ENCODE data around the gene PDGFD. TPM values are rescaled to one million over a fixed set of nuclear protein-coding genes. Genes with fewer than 3 reads are reported as not detected.

The PDGFD gene
- polyA plus RNA-seq, 4 donors = 20.3 to 29.8 (median 26.6) TPM

DNA sequence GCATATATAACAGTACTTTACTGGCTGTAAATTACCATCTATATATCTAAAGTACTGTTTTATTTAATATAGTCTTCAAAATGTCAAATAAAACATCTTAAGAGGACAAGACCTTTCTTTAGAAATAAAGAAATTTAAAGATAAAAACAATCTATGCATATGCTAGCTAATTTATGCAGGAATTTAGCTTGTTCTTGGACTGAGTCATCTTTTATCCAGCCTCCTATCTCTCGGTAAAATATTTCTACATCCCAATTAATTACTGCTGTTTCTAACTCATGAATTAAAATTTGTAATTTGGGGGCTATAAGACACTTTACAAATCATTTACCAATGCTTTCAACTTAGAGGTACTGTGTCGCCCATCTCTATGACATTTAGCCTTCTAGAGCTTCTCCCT is 200.3 kb downstream of the PDGFD start:
- DNase-seq (ENCODE audit: low read depth in 4 of 4, low spot score in 2 of 4) = no peak

DNA sequence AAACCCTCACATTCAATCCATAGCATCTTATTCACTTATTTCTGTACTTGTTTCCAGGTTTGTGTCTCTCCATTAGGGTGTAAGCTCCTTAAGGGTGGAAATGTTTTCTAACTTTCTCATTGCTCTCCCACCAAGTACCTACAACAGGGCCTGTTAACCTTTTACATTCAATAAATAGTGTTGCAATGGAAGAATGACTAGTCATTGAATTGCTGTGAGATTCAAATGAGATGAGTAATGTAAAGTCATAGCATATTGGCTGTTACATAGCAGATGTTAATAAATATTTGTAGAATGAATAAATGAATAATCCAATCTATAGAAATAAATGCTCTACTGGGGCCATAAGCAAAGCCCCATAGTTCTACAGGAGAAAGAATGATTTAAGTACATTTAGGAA is 202.9 kb downstream of the PDGFD start:
- DNase-seq (ENCODE audit: low read depth in 4 of 4, low spot score in 2 of 4) = no peak

DNA sequence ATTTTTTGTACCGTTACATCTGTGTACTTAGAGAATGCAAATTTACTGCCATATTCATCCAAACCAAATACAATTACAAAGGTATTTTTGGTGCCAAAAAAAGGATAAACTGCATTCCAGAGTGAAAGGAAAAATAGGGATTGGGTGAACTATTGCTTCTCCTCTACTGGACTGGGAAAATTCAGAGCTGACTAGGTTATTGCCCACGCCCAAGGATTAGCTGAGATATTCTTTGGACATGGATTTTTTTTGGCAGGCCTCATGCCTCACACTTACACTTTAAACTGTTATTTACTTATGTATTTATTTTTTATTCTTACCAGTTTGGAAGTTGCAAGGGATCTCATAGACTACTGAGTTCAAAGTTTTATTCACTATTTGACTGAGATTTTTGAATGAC is 203.8 kb downstream of the PDGFD start:
- no peak for DNase-seq (ENCODE audit: low read depth in 4 of 4, low spot score in 2 of 4)

DNA sequence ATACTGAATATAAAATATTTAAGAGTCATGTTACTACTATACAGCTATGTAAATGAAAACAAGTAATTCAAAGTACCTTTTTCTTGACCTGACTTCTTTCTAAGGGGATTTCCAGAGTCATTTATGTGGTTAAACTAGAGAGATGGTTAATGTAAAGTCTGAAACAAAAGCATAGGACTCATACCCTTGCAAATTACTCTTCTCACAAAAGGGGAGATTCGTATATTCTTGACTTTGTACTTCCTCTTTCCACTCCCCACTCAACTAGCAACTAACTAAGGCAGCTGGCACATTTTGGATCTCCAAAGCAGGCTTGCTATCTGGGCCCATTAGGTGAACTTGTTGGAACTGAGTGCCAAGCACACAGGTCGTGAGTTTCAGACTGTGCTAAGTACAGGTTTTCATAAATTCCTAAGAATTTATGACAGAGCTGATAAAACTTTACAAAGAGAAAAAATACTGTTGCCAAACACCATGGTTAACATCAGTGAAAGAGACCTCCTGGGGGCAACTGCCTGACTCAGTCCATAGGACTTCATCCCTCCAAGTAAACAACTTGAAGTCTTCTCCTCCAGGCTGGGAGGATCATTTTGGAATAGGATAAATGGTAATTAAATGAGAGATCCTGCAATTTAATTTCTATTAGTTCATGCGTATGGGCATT is 204.5 kb downstream of the PDGFD start:
- DNase-seq (ENCODE audit: low read depth in 4 of 4, low spot score in 2 of 4) = no peak

DNA sequence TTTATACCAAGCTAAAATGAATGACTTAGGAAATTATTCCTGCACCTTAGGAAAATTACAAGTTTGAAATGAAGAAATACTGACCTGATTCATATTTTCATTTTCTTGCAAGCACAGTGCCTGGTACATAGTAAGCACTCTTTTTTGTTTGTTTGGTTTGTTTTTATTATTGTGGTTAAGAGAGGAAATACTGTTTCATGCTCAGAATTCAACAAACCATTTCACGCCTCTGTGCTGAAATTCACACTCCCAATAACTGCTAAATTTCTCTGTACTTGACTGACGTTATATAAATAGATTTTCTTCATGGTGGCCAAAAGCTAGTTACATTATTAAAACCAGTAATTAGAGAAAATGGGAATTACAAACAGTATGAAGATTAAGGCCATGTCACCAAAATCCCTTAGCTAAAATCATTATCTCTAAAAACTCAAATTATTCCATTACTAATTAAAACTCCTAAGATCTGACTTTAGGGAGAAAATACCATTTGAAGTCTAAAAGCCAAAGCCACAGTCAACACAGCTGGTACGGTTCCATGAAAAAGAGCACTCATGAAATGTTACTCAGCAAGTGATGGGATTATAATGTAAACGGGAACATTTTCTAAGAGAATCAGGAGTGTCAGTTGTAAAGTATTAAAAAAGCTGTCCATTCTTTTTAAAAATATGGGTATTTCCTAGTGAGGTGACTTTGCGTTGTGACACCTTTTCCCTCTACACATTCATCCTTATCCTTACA is 205.3 kb downstream of the PDGFD start:
- DNase-seq (ENCODE audit: low read depth in 4 of 4, low spot score in 2 of 4) = no peak

DNA sequence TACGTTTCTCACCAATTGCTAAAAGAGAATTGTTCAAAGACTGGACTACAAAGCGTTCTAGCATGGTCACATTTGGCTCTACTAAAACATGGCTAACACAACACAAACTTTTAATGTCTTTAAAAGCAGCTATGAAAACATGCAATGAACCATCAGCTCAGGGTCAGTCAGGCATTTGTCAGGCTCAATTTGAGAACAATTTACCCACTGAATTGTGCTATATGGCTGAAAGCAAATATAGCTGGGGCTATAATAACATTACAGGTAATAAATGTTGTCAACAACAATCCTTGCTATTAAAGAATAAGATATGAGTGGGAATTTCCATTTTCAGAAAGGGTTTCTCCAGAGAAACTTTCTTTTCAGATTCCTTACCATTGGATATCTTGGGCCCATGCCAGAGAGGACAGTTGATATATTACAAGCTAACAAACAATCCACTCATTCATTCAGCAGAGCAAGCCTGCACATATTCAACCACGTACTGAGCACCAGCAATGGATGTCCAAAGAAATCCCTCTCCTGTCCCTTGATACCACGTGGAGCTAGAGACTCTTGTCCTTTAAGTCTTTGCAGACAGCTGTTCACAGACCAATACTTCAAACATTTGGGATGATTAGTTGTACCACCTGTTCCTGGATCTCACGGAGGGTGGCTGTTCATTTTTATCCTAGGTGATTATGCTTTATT is 210.0 kb downstream of the PDGFD start:
- DNase-seq (ENCODE audit: low read depth in 4 of 4, low spot score in 2 of 4) = no peak

DNA sequence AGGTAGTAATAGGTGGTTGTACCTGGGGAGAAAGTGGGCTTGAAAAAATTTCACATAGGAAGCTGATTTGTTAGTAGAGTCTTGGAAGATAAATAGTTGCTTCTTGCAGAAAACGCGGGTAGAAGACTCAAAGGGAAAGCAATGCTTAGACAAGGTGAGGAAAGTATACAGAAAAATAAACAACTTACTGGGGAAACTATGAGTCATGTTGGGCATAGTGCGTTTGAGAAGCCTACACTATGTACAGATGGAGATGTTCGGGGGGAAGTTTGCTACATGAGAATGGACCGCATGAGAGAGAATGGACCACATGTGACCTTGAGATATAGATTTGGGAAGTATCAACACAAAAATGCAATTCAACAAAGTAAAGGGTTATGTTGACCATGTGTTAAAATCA is 214.2 kb downstream of the PDGFD start:
- no peak for DNase-seq (ENCODE audit: low read depth in 4 of 4, low spot score in 2 of 4)

DNA sequence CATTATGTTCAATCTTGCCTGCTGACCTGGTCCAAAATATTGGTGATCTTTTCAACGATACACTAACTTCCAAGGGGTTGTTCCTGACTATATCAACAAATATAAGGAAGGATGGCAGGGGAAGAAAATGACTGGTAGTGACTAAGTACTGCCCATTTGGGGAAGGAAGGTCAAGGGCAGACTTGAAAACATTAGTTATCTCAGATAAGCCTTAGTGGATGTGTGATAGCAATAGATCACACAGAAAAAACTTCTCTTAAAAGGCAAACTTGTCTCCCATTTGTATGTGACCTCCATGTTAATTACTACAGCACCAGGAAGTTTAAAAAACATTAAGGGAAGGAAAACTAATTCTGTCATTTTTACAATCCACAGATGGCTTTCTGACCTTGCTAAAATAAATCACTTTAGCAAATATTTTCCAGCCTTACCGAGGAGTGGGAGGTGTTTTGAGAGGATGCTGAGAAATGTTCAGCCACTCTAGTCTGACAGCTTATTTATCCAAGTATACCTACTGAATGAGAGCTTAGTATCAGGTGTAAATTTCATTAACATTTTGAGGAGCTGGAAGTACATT is 215.7 kb downstream of the PDGFD start:
- DNase-seq (ENCODE audit: low read depth in 4 of 4, low spot score in 2 of 4) = peak in 3 of 4 donors; percentile 34 to 53 (median 48)

DNA sequence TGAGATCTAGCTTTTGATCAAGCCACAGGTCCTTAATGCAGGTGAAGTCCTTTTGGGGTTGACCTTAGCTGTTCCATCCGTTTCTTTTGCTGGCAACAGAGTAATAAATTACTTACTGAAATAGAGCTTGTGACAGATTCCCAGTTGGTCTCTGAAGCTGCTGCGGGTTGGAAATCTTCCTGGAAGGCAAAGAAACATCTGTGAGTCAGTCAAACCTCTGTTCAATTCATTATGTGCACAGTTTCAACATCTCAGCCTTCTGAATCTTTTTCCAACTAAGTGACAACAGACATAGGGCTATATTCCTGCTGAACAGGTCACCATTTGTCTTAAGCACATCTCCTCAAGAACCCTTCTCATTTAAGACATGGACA is 216.4 kb downstream of the PDGFD start:
- no peak for DNase-seq (ENCODE audit: low read depth in 4 of 4, low spot score in 2 of 4)

DNA sequence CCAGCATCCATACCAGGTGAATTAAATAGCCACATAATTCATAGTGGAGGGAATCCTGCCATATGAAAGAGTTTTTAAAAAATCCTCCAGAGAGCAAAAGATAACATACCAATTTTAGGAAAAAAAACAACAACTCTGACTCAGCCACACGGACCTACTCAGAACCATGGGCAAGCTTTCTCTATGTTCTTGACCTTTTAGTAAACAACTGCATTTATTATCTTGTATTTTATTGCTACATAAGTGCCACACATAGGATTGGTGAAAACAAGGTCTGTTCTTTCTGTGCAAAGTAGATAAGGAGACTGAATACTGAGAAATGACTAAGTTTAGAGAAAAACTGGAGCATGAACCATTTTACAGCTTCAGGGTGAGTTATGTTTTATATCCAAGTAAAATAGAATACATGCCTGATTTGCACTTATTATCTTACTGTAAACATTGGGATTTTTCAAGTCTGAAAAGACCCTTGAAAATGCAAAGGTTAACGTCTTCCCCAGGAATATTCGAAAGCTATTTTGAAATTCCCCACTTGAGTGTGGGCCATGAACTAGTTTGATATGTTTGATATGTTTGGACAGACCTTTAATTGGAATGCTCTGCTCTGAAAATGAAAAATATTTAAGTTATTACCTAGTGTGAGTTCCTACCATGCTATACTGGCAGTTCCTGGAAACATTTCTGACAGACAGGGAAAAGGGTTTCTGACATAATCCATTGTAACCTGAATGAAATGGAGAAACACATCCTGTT is 217.0 kb downstream of the PDGFD start:
- DNase-seq (ENCODE audit: low read depth in 4 of 4, low spot score in 2 of 4) = no peak

DNA sequence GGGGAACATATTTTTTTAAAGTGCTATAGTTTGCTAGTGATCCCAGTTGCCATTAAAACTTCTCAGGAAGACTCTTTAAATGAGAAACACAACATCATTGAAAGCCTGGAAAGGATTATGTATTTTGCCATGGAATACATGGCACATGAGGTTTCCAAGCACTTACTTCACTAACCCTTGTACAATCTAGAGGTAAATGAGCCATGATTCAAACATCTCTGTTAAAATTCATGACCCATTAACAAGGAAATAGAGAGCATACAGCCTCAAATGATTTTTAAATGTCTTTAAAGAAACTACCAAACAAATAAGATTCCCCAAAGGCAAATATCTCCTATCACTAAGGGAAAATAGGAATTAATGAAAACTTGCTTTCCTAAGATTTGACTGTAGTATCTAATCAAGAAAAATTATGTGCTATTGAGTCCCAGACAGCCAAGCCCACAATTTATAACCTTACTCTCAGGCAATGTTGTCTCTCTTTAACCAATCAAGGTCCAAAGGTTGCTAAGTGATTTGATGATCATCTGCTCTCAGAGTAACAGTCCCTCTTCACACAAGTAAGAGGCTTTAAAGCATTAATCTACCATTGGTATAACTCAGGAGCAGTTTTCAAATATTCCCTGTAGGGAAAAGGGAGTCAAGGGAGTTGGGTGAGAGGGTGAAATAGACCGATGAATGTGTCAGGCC is 219.6 kb downstream of the PDGFD start:
- no peak for DNase-seq (ENCODE audit: low read depth in 4 of 4, low spot score in 2 of 4)

DNA sequence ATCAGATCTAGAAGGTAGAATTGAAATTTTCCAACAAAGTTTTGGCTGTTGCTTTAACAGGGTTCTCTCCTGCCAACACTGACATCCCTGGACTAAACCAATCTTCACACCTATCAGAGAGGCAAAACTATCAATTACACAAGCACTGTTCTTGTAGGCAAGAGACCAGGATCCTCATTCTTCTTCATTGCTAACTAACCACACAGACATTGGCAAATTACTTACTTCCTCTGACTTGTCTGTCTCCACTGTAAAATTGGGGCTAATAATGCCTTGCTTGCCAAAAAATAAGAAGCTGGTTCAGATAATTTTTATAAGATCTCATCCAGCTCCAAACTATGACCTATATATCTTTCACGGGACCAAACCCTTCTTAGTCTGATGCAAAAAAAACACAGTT is 221.3 kb downstream of the PDGFD start:
- DNase-seq (ENCODE audit: low read depth in 4 of 4, low spot score in 2 of 4) = no peak

DNA sequence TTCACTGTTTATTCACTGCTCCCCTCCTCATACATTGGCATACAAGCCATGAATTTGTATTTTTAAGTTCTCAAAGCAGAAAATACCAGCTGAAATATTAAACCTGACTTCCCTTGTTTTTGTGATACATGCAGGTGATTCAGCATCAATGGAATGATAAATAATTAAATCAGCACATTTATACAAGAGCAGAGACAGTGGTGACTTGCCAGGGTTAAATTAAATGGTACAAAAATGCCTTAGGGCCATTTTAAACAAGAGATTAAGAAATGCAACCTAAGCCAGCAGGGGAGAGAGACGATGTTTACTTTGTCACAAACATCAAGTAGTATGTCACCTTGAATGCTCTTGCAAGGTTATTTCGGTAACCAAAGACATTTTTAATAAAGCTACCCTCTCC is 223.4 kb downstream of the PDGFD start:
- no peak for DNase-seq (ENCODE audit: low read depth in 4 of 4, low spot score in 2 of 4)

DNA sequence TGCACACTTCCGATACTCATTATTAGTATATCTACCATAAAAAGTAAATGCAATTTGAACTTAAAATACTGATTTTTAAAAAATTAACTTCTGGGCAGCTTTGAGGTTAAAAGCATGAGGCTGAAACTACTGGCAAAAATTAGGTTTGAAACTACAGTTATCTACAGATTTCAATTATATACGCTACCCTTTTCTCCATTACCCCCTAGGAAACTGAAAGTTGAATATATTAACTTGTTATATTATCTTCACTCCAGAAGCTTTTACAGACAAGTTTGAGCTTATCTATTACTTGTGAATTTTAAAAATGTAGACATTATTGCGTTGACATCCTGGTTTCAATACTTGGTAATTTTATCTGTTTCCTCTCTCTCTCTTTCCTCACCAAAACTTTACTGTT is 224.3 kb downstream of the PDGFD start:
- no peak for DNase-seq (ENCODE audit: low read depth in 4 of 4, low spot score in 2 of 4)

DNA sequence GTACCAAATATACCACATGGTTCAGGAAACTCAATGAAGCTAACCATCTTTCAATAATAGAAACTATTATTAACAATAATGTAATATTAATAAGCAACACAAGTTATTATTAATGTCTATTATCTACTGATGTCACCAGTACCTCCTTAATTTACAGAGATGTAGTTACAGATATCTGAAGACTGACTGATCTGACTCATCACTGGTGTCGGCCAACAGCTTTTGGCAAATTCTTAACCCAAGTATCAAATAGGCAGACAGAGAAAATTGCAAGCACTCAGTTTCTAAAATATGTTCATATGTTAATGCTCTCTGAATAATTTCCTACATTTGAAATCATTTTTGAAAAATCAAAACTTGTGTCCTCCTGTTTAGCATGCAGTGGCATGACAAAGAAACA is 227.9 kb downstream of the PDGFD start:
- DNase-seq (ENCODE audit: low read depth in 4 of 4, low spot score in 2 of 4) = no peak

DNA sequence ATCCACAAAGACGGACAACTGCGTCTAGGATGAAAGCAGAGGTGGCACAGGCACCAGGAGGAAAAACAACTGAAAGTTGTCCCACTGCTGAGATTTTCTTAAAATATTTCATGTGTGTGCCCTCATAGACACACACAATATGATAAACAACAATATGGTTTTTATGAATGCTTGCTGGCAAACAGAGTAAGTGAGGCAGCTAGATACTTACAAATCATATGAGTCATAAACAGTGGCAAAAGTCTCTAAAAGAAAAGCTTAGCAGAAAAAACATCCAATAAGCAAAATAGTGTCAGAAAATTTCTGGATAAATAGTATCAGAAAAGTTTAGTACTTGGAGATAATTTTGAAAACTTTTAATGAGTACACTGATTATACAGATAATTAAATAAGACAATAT is 228.7 kb downstream of the PDGFD start:
- DNase-seq (ENCODE audit: low read depth in 4 of 4, low spot score in 2 of 4) = no peak

DNA sequence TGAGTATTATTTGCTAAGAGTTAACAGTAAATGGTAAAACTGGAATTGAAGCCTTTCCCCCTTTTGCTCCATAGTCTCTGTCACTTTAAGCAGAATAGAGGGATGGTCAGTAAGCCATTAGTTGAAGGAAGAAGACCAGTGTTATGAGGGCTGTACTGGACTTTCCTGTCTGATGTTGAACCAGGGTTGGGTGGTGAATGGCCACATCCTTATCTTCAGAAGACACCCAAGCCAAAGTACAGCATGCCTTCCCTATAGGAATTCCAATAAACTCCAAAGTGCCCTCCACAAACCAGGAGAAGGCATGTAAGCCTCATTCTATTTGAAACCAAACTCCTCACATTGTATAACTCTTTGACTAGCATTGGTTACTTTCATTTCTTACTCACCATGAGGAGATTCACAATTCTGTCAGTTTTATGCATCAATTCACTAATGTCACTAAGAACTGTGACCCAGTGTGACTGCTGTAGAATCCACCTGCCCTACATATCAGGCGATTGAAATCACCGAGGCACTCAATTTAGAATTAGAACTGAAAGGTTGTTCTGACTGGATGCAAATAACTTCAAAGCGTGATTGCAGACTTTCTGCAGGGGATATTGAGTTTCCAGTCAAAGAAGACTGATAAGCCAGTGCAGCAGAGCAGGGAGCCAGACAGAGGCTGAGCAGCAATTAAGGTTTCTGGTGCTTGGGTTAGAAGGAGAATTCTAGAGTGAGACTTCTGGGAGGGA is 234.6 kb downstream of the PDGFD start:
- no peak for DNase-seq (ENCODE audit: low read depth in 4 of 4, low spot score in 2 of 4)

DNA sequence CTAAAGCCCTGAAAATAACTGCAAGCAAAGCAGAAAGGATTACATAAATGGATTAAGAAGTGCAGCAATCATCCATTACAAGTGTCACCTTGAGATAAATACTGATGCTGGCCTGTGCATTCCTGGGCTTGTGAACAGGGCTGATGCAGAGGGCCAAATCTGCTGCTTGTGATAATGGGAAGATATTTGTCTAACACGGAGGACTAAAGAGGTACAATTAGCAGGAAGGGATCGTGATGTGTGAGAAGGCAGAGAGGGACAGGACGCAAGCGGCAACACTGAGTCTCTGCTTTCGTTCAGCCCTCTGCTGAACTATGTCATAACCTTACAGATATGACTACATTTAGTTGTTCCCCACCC is 235.2 kb downstream of the PDGFD start:
- DNase-seq (ENCODE audit: low read depth in 4 of 4, low spot score in 2 of 4) = no peak

DNA sequence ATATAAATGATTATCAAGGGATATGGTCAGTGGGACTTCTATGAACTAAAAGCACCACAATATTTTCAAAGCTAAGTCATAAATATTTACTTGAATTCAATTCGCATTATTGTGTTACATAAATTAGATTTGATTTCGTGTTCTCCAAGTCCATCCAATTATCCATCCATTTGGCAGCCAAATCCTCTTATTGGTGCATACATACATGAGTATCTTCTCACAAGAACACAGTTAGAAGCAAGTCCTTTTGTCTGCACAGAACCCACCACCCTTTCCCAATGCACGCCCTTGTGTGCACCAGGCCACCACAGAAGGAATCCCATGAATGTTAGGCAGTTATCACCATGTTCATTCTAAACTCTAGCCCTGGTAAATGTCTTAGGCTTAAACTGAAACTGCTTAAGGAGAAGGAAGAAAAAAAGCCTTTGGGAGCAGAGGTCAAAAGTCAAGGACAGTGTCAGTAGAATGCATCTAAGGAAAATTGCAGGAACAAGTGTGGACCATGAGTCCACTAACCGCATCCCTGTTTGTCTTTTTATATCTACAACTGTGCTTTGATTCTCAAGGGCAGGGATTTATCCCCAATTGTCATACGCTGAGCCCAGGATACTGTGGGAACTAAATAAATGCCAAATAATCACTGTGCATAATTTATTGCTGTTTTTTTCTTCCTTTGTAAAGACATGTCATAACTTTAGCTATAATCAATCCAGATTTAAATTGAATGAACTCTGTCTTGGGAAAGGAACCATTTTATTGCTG is 235.7 kb downstream of the PDGFD start:
- DNase-seq (ENCODE audit: low read depth in 4 of 4, low spot score in 2 of 4) = no peak

All from left renal cortex interstitium (tissue), 4 donors.